ENCODE measurements around the gene PLCL2. TPM values are rescaled to one million over a fixed set of nuclear protein-coding genes. Genes with fewer than 3 reads are reported as not detected.
A peak's percentile ranks its signal among the peaks of the same experiment; 100 is the strongest.

Gene PLCL2
- 6.8 and 10.0 TPM in 2 replicates for total RNA-seq (2012; rRNA removed)

DNA sequence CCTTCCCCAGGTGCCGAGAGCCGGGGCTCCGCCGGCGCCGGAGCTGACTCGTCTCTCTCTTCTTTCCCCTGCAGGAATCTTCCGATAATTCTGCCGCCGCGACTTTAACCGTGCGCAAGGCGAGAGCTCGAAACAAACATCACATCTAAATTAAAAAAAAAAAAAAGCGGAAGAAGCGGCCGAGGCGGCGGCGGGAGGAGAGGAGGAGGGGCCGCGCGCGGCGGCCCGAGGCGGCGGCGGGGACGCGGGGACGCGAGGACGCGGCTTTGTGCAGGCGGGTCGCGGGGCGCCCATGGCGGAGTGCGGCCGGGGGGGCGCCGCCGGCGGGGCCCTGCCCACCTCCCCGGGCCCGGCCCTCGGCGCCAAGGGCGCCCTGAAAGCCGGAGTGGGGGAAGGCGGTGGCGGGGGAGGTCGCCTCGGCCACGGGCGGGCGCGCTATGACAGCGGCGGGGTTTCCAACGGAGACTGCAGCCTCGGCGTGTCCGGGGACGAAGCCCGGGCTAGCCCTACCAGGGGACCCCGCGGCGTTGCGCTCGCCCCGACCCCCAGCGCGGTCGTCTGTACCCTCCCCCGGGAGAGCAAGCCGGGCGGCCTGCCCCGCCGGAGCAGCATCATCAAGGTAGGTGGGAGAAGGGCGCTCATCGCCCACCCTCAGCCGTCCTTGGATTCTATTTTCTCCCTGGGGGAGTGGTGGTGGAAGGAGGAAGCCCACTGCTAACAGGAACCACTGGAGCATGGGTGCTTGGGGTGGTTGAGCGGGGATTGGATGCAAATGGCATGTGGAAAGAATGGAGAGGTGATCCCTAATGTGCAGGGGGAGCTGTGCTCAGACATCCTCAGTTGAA, at the start of gene PLCL2:
TSS of gene PLCL2 (plus strand) at position 208 of the 845 bp plus-strand sequence. CDS start at position 293, 85 bp downstream.
- Histone ChIP-seq H3K36me3 (ENCODE audit: insufficient read depth, low read length) (no peaks in the 10 kb centered on the region), H3K9ac (ENCODE audit: low read depth, low read length) (peak within 1 kb of the TSS; percentile 70), H3K4me3 (ENCODE audit: low read length) (peak within 1 kb of the TSS; percentile 85), H3K4me1 (ENCODE audit: control insufficient read depth, insufficient read depth, low read length) (peaks cover 6% of the 10 kb centered on the region), H3K4me2 (ENCODE audit: low read length) (peak within 1 kb of the TSS; percentile 99), H3K9me3 (replicated peaks; ENCODE audit: low read length) (no peaks in the 10 kb centered on the region), H3K27me3 (ENCODE audit: control insufficient read depth, insufficient read depth, low read length) (peaks cover 12% of the 10 kb centered on the region)

DNA sequence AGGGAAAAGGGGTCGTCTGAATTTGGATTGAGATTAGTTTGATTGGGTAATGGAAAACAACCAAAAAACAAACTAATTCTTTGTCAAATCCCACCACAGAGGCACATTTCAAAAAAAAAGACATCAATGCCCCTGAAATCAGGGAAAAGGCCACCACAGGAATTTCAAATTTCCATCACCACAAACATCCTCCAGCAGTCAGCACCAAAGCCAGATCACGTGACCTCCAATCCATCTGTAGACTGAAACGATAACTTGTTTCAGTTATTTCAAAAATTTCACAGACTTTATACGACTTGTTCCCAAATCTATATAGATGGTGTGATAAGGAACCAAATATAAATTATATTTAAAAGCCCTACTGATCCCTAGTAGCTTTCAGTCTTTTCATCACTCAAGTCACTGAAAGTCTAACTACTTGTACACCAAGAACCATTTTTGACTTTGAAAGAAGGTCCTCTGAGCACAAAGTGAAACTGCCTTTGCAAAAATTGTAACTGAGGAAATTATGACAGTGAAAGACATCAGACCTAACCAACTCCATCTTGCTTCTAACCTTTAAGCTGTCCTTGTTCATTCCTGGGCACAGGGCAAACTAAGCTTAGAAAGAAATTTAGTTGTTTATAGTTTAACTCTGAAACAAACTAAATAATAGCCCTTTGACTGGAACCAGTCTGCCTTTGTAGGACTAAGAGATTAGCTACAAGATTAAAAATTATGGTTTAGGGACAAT, 48.1 kb upstream of the PLCL2 start:
- H3K4me1 ChIP-seq (ENCODE audit: control insufficient read depth, insufficient read depth, low read length): peaks cover 11% of the 10 kb centered on the region
- H3K27me3 ChIP-seq (ENCODE audit: control insufficient read depth, insufficient read depth, low read length): peaks cover 10% of the 10 kb centered on the region
- no peak overlapping the region for H3K4me2 ChIP-seq (ENCODE audit: low read length)
- H3K9ac ChIP-seq (ENCODE audit: low read depth, low read length): no peak overlapping the region
- no peaks in the 10 kb centered on the region for H3K9me3 ChIP-seq (replicated peaks; ENCODE audit: low read length)
- no peak overlapping the region for H3K4me3 ChIP-seq (ENCODE audit: low read length)
- no peaks in the 10 kb centered on the region for H3K36me3 ChIP-seq (ENCODE audit: insufficient read depth, low read length)

- Histone ChIP-seq H3K4me2 (ENCODE audit: low read length) (peak overlapping the region; percentile 22), H3K9ac (ENCODE audit: low read depth, low read length) (no peak overlapping the region), H3K4me3 (ENCODE audit: low read length) (no peak overlapping the region), H3K27me3 (ENCODE audit: control insufficient read depth, insufficient read depth, low read length) (peaks cover 10% of the 10 kb centered on the region), H3K4me1 (ENCODE audit: control insufficient read depth, insufficient read depth, low read length) (peaks cover 14% of the 10 kb centered on the region), H3K36me3 (ENCODE audit: insufficient read depth, low read length) (no peaks in the 10 kb centered on the region), H3K9me3 (replicated peaks; ENCODE audit: low read length) (no peaks in the 10 kb centered on the region)
Observed at GRCh38 chr3:16837602-16838001, 47.2 kb upstream of the PLCL2 start.

GRCh38 chr3:16838561-16838960, 46.2 kb upstream of the PLCL2 start:
- H3K36me3 ChIP-seq (ENCODE audit: insufficient read depth, low read length): no peaks in the 10 kb centered on the region
- peaks cover 14% of the 10 kb centered on the region for H3K4me1 ChIP-seq (ENCODE audit: control insufficient read depth, insufficient read depth, low read length)
- H3K27me3 ChIP-seq (ENCODE audit: control insufficient read depth, insufficient read depth, low read length): peaks cover 10% of the 10 kb centered on the region
- no peak overlapping the region for H3K4me3 ChIP-seq (ENCODE audit: low read length)
- no peak overlapping the region for H3K4me2 ChIP-seq (ENCODE audit: low read length)
- no peaks in the 10 kb centered on the region for H3K9me3 ChIP-seq (replicated peaks; ENCODE audit: low read length)
- H3K9ac ChIP-seq (ENCODE audit: low read depth, low read length): no peak overlapping the region

DNA sequence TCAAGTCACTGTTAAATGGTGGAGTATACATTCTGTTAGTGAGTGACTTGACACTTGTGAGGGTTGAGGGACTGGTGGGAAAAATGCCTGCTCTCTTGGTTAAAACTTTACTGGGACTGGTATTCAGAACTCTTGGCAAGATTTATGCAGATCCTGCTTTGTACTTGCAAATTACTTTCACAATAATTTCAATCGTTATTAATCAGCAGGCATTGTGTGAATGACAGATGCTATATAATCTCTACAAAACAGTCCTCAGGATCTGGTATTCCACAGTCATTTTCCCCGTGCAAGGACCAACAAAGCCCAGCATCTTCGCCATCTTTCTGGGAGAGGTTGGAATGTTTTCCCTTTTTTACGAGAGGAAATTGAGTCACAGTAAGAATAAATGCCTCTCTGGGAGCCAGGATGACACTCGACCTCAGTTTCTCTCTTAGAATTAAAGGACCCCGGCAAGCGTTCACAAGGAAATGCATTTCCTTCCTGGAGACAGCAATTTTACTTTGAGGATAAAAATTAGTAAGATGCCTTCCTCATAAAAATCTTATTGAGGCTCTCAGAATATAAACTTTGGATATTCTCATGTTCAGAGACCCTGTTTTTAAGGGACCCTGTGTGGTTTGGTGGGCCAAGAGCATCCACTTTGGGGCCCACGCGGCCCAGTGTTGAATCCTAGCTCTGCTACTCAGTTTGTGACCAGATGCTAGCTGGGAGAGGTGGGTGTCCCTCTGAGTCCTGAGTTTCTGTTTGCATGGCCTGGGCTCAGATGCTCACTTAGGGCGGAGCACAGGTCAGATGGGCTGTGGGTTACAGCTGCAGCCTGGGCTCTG, 45.3 kb upstream of the PLCL2 start:
- H3K4me1 ChIP-seq (ENCODE audit: control insufficient read depth, insufficient read depth, low read length): peaks cover 14% of the 10 kb centered on the region
- no peak overlapping the region for H3K9ac ChIP-seq (ENCODE audit: low read depth, low read length)
- H3K4me2 ChIP-seq (ENCODE audit: low read length): no peak overlapping the region
- H3K4me3 ChIP-seq (ENCODE audit: low read length): no peak overlapping the region
- H3K27me3 ChIP-seq (ENCODE audit: control insufficient read depth, insufficient read depth, low read length): peaks cover 6% of the 10 kb centered on the region
- no peaks in the 10 kb centered on the region for H3K36me3 ChIP-seq (ENCODE audit: insufficient read depth, low read length)
- no peaks in the 10 kb centered on the region for H3K9me3 ChIP-seq (replicated peaks; ENCODE audit: low read length)

GRCh38 chr3:16840101-16840424, 44.7 kb upstream of the PLCL2 start:
- H3K4me2 ChIP-seq (ENCODE audit: low read length): no peak overlapping the region
- no peak overlapping the region for H3K4me3 ChIP-seq (ENCODE audit: low read length)
- H3K27me3 ChIP-seq (ENCODE audit: control insufficient read depth, insufficient read depth, low read length): peaks cover 6% of the 10 kb centered on the region
- peaks cover 14% of the 10 kb centered on the region for H3K4me1 ChIP-seq (ENCODE audit: control insufficient read depth, insufficient read depth, low read length)
- H3K36me3 ChIP-seq (ENCODE audit: insufficient read depth, low read length): no peaks in the 10 kb centered on the region
- H3K9me3 ChIP-seq (replicated peaks; ENCODE audit: low read length): no peaks in the 10 kb centered on the region
- H3K9ac ChIP-seq (ENCODE audit: low read depth, low read length): no peak overlapping the region

DNA sequence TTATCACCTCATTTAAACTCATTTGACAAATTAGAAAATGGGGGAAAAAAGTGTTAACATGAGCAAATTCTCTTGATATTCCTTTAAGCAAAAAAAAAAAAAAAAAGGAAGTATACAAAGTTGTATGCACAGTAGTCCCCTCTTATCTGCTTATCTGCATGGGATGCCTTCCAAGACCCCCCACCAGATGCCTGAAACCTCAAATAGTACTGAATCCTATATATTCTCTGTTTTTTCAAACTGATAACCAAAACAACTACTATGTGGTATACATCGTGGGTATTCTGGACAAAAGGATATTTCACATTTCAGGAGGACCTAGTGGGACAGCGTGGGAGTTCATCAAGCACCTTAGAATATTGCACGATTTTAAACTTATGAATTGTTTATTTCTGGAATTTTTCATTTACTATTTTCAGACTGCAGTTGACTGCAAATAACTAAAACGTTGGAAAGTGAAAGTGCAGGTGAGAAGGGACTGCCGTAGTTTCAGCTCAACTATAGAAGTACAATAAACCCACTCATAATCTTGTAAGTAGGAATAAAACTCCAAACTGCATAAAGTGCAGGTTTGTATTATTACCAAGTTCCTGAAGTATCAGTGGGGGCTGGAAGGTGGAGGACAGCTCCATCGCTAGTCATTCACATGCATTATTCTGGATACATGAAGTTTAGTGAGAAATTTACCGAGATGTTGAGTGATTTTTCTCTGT, 43.6 kb upstream of the PLCL2 start:
- no peaks in the 10 kb centered on the region for H3K36me3 ChIP-seq (ENCODE audit: insufficient read depth, low read length)
- peak overlapping the region; percentile 40 for H3K4me3 ChIP-seq (ENCODE audit: low read length)
- H3K4me1 ChIP-seq (ENCODE audit: control insufficient read depth, insufficient read depth, low read length): peaks cover 14% of the 10 kb centered on the region
- no peaks in the 10 kb centered on the region for H3K9me3 ChIP-seq (replicated peaks; ENCODE audit: low read length)
- peak overlapping the region; percentile 63 for H3K4me2 ChIP-seq (ENCODE audit: low read length)
- no peak overlapping the region for H3K9ac ChIP-seq (ENCODE audit: low read depth, low read length)
- no peaks in the 10 kb centered on the region for H3K27me3 ChIP-seq (ENCODE audit: control insufficient read depth, insufficient read depth, low read length)

- H3K4me3 ChIP-seq (ENCODE audit: low read length): no peak overlapping the region
- no peaks in the 10 kb centered on the region for H3K9me3 ChIP-seq (replicated peaks; ENCODE audit: low read length)
- H3K27me3 ChIP-seq (ENCODE audit: control insufficient read depth, insufficient read depth, low read length): no peaks in the 10 kb centered on the region
- no peaks in the 10 kb centered on the region for H3K36me3 ChIP-seq (ENCODE audit: insufficient read depth, low read length)
- H3K4me2 ChIP-seq (ENCODE audit: low read length): peak overlapping the region; percentile 63
- no peak overlapping the region for H3K9ac ChIP-seq (ENCODE audit: low read depth, low read length)
- H3K4me1 ChIP-seq (ENCODE audit: control insufficient read depth, insufficient read depth, low read length): peaks cover 14% of the 10 kb centered on the region
Observed at GRCh38 chr3:16841904-16842271, 42.9 kb upstream of the PLCL2 start.

- no peak overlapping the region for H3K4me3 ChIP-seq (ENCODE audit: low read length)
- no peak overlapping the region for H3K9ac ChIP-seq (ENCODE audit: low read depth, low read length)
- no peaks in the 10 kb centered on the region for H3K36me3 ChIP-seq (ENCODE audit: insufficient read depth, low read length)
- peaks cover 10% of the 10 kb centered on the region for H3K4me1 ChIP-seq (ENCODE audit: control insufficient read depth, insufficient read depth, low read length)
- no peaks in the 10 kb centered on the region for H3K9me3 ChIP-seq (replicated peaks; ENCODE audit: low read length)
- no peak overlapping the region for H3K4me2 ChIP-seq (ENCODE audit: low read length)
- H3K27me3 ChIP-seq (ENCODE audit: control insufficient read depth, insufficient read depth, low read length): no peaks in the 10 kb centered on the region
Observed at GRCh38 chr3:16842272-16843270, 42.2 kb upstream of the PLCL2 start.

DNA sequence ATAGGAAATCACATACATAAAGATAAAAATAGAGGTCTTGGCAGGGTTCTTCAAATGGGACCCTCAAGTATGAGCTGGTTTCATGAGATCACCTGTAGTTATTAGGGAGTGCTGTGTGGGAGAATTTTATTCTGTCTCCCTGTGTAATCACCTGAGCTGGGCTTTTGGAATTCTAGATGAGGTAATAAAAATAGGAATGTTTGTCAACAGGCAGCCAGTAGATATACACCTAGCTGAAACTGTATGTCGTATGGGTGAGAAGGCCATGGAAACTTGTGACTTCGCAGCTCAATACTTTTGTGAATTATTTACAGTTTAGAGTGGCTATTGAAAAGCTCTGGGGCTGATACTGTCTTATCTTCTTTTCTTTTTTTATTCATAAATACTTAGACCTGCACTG, 40.5 kb upstream of the PLCL2 start:
- no peaks in the 10 kb centered on the region for H3K36me3 ChIP-seq (ENCODE audit: insufficient read depth, low read length)
- no peak overlapping the region for H3K9ac ChIP-seq (ENCODE audit: low read depth, low read length)
- H3K4me1 ChIP-seq (ENCODE audit: control insufficient read depth, insufficient read depth, low read length): peaks cover 10% of the 10 kb centered on the region
- H3K9me3 ChIP-seq (replicated peaks; ENCODE audit: low read length): no peaks in the 10 kb centered on the region
- H3K4me3 ChIP-seq (ENCODE audit: low read length): no peak overlapping the region
- no peaks in the 10 kb centered on the region for H3K27me3 ChIP-seq (ENCODE audit: control insufficient read depth, insufficient read depth, low read length)
- H3K4me2 ChIP-seq (ENCODE audit: low read length): no peak overlapping the region
